Vein endothelial cell (primary cell): Measurements from ENCODE around the gene ADGRE2. TPM values are rescaled to one million over a fixed set of nuclear protein-coding genes. Genes with fewer than 3 reads are reported as not detected.

ENCODE experiments used
- small RNA-seq: library from RNA; depleted of rRNA; stranded (forward); fragments of <200 nt; gene quantifications from one replicate; pipeline ENCODE3, GENCODE V24; 2012
- total RNA-seq: library from RNA; depleted of rRNA; stranded (reverse); fragments of >200 nt; gene quantifications from 2 replicates; pipeline ENCODE4 v1.2.3, GENCODE V29; 2012

ADGRE2 gene
- total RNA-seq, result not detected in 2 replicates

DNA sequence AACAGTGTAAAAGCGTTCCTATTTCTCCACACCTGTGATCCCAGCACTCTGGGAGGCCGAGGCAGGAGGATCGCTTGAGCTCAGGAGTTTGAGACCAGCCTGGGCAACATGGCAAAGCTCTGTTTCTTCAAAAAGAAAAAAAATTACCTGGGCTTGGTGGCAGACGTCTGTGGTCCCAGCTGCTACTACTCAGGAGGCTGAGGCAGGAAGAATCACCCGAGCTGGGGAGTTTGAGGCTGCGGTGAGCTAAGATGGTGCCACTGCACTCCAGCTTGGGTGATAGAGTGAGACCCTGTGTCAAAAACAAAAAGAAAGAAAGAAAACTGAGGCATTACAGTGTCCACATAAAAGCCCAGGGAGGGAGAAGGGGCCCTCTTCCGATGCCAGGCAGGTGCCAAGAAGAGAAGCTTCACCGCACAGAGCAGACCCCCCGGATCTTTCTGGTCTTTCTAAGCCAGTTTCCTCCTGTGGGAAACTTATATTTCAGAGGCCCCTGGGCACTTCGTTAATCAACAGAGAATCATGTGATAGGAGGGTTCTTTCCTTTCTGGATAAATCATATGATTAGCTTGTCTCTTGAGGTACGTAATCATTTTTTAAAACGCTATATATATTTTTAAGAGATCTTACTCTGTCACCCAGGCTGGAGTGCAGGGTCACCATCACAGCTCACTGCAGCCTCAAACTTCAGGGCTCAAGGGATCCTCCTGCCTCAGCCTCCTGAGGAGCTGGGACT is at the start of gene ADGRE2:
TSS of gene ADGRE2 (minus strand) at position 451 of the 736 bp plus-strand sequence. CDS start 1,804 bp downstream, outside the sequence.

DNA sequence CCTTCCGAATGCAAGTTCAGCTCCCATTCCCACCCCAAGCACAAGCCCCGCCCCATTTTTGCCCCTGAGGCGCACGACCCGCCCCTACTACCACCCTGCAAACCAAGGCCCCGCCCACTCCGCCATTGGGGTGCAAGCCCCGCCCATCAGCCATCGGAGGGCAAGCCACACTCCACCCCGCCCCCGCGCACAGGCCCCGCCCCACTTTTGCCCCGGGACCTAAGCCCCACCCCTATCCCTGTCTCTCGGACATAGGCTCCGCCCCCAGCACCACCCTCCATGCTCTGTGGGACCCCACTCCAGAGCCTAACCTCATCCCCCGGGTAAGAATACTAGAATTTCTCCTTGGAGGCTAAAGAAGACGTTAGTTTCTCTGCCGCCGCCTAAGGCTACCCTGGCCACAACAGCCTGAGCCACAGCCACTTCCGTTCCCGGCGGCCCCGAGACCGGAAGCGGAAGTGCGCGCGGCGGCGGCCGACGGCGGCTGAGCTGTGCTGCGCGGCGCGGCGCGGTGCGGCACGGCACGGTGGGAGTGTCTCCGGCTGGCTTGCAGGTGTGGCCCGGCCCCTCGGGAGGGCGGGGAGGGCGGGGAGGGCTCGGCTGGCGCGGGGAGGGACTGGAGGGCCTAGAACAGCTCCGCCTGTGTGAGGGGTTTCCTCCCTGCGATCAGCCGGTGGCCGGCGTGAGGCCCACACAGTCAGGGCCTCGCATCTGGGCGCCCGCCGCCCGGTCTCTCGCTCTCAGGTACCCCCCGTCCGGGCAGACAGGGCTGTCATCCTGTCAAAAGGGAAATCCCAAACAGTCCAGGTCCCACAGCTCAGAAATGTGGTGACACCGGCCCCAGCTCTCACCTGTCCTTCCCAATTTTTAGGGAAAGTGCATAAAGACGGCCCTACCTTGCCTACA is 88.5 kb downstream of the ADGRE2 start, which contains the start of gene ZNF333:
TSS of gene ZNF333 (plus strand) at position 451 of the 906 bp plus-strand sequence. CDS start 3,444 bp downstream, outside the sequence.

Small RNA genes lying within 50 kb of the gene (small RNA-seq; reads per million reads assigned to genes)
- not detected for gene AC005255.1

Other genes starting within 250 kb of the ADGRE2 start
- gene TECR, start 249.0 kb downstream of the ADGRE2 start, total RNA-seq, result 32.7 and 35.3 TPM in 2 replicates
- 209 and 287 TPM in 2 replicates for gene NDUFB7, start 206.5 kb downstream of the ADGRE2 start, total RNA-seq
- gene CLEC17A, start 195.5 kb downstream of the ADGRE2 start, total RNA-seq, result not detected in 2 replicates
- gene ADGRE3, start 103.7 kb downstream of the ADGRE2 start, total RNA-seq, result not detected in 2 replicates
- 12.3 and 17.0 TPM in 2 replicates for gene ZNF333, start 88.5 kb downstream of the ADGRE2 start, total RNA-seq
- gene OR7A5, start 56.6 kb upstream of the ADGRE2 start, total RNA-seq, result not detected in 2 replicates
- gene OR7C1, start 56.6 kb upstream of the ADGRE2 start, total RNA-seq, result not detected in 2 replicates
- gene OR7A10, start 70.4 kb upstream of the ADGRE2 start, total RNA-seq, result not detected in 2 replicates
- not detected in 2 replicates for gene OR7A17, start 107.6 kb upstream of the ADGRE2 start, total RNA-seq
- gene OR7C2, start 162.9 kb upstream of the ADGRE2 start, total RNA-seq, result not detected in 2 replicates
- not detected in 2 replicates for gene SLC1A6, start 201.3 kb upstream of the ADGRE2 start, total RNA-seq